ENCODE data around the gene OPA1. TPM values are rescaled to one million over a fixed set of nuclear protein-coding genes. Genes with fewer than 3 reads are reported as not detected.

OPA1 gene
- total RNA-seq, 1 experiment from 2014 or later = 62.5 TPM

GRCh38 chr3:193681631-193682030, 88.6 kb downstream of the OPA1 start:
- no TSS peak for BruUV-seq (replicated peaks)
- H3K4me1 Mint-ChIP-seq (ENCODE audit: insufficient read depth, unreplicated experiment) = no peaks in the 10 kb centered on the region
- ChIA-PET POLR2A (interaction anchor here (0.6 to 0.7 kb wide), 3 partner anchors 8 to 654 kb away, joined by 3 to 4 read pairs (median 3); no protein-coding TSS in a partner anchor), CTCF (interaction anchor here (0.8 kb wide), 2 partner anchors 15 to 1514 kb away, joined by 3 read pairs; no protein-coding TSS in a partner anchor)
- no peak overlapping the region for H3K27ac Mint-ChIP-seq (ENCODE audit: low read depth, unreplicated experiment)
- no peaks in the 10 kb centered on the region for H3K27me3 Mint-ChIP-seq (ENCODE audit: insufficient read depth, unreplicated experiment)
- H3K4me3 Mint-ChIP-seq (ENCODE audit: unreplicated experiment) = no peak overlapping the region
- DNase-seq (ENCODE audit: unreplicated experiment) = no peak
- no peak for TF ChIP-seq CTCF (IDR thresholded peaks at IDR 0.05; ENCODE audit: unreplicated experiment)
- H3K36me3 Mint-ChIP-seq (ENCODE audit: insufficient read depth, unreplicated experiment) = peaks cover 30% of the 10 kb centered on the region
- no peaks in the 10 kb centered on the region for H3K9me3 Mint-ChIP-seq (ENCODE audit: unreplicated experiment)
- intact Hi-C loops (cut with micrococcal nuclease) = no loop called here

GRCh38 chr3:193686665-193687483, 93.9 kb downstream of the OPA1 start:
- Mint-ChIP-seq H3K4me1 (ENCODE audit: insufficient read depth, unreplicated experiment) (no peaks in the 10 kb centered on the region), H3K36me3 (ENCODE audit: insufficient read depth, unreplicated experiment) (peaks cover 14% of the 10 kb centered on the region), H3K4me3 (ENCODE audit: unreplicated experiment) (no peak overlapping the region), H3K9me3 (ENCODE audit: unreplicated experiment) (no peaks in the 10 kb centered on the region), H3K27ac (ENCODE audit: low read depth, unreplicated experiment) (no peak overlapping the region), H3K27me3 (ENCODE audit: insufficient read depth, unreplicated experiment) (no peaks in the 10 kb centered on the region)
- DNase-seq (ENCODE audit: unreplicated experiment) = no peak
- ChIA-PET POLR2A (interaction anchor here (1.0 to 1.1 kb wide), 2 partner anchors 9 to 40 kb away, joined by 3 to 4 read pairs; no protein-coding TSS in a partner anchor), CTCF (interaction anchor here (0.7 kb wide), 2 partner anchors 29 to 765 kb away, joined by 3 read pairs; no protein-coding TSS in a partner anchor)
- TF ChIP-seq CTCF (IDR thresholded peaks at IDR 0.05; ENCODE audit: unreplicated experiment) = no peak
- intact Hi-C loops (cut with micrococcal nuclease) = no loop called here
- BruUV-seq (replicated peaks) = no TSS peak

GRCh38 chr3:193688834-193689714, 96.1 kb downstream of the OPA1 start:
- Mint-ChIP-seq H3K36me3 (ENCODE audit: insufficient read depth, unreplicated experiment) (peaks cover 17% of the 10 kb centered on the region), H3K27ac (ENCODE audit: low read depth, unreplicated experiment) (no peak overlapping the region), H3K9me3 (ENCODE audit: unreplicated experiment) (no peaks in the 10 kb centered on the region), H3K27me3 (ENCODE audit: insufficient read depth, unreplicated experiment) (no peaks in the 10 kb centered on the region), H3K4me3 (ENCODE audit: unreplicated experiment) (no peak overlapping the region), H3K4me1 (ENCODE audit: insufficient read depth, unreplicated experiment) (no peaks in the 10 kb centered on the region)
- intact Hi-C loops (cut with micrococcal nuclease) = no loop called here
- no TSS peak for BruUV-seq (replicated peaks)
- no peak for DNase-seq (ENCODE audit: unreplicated experiment)
- CTCF ChIA-PET = interaction anchor here (0.6 to 0.7 kb wide), 4 partner anchors 43 to 655 kb away, joined by 3 read pairs; no protein-coding TSS in a partner anchor
- POLR2A ChIA-PET = interaction anchor here (0.6 to 0.7 kb wide), 2 partner anchors 7 to 143 kb away, joined by 3 to 4 read pairs; no protein-coding TSS in a partner anchor
- no peak for TF ChIP-seq CTCF (IDR thresholded peaks at IDR 0.05; ENCODE audit: unreplicated experiment)

GRCh38 chr3:193693774-193694173, 100.8 kb downstream of the OPA1 start:
- Mint-ChIP-seq H3K4me1 (ENCODE audit: insufficient read depth, unreplicated experiment) (no peaks in the 10 kb centered on the region), H3K36me3 (ENCODE audit: insufficient read depth, unreplicated experiment) (peaks cover 48% of the 10 kb centered on the region), H3K27ac (ENCODE audit: low read depth, unreplicated experiment) (no peak overlapping the region), H3K27me3 (ENCODE audit: insufficient read depth, unreplicated experiment) (no peaks in the 10 kb centered on the region), H3K9me3 (ENCODE audit: unreplicated experiment) (no peaks in the 10 kb centered on the region), H3K4me3 (ENCODE audit: unreplicated experiment) (no peak overlapping the region)
- TF ChIP-seq CTCF (IDR thresholded peaks at IDR 0.05; ENCODE audit: unreplicated experiment) = no peak
- no peak for DNase-seq (ENCODE audit: unreplicated experiment)
- intact Hi-C loops (cut with micrococcal nuclease) = no loop called here
- BruUV-seq (replicated peaks) = no TSS peak
- POLR2A ChIA-PET = no interaction called here
- CTCF ChIA-PET = interaction anchor here (0.8 to 1.2 kb wide), 3 partner anchors 26 to 32 kb away, joined by 3 read pairs; no protein-coding TSS in a partner anchor

Data from MCF 10A (cell line).